Activated CD8-positive, alpha-beta T cell treated with anti-CD3 and anti-CD28 coated beads, Interleukin-2, amount 10 ng/mL, durations not matched to agents 7 days and 5 days (primary cell): ENCODE results near the gene BRWD1. TPM values are rescaled to one million over a fixed set of nuclear protein-coding genes. Genes with fewer than 3 reads are reported as not detected.
A peak's percentile ranks its signal among the peaks of the same experiment; 100 is the strongest.

Experiments used
- ATAC-seq: fragments of 150-1000 bp; cut with Tn5 transposase; one replicate; pipeline ENCODE4 v1.10.0; 2021; ENCODE audit warnings: moderate library complexity
- CTCF ChIA-PET: fragments of 350-600 bp; sonication (Branson Sonifier 250); formaldehyde crosslinking; loops from one replicate; lab custom pipeline; 2021; ENCODE audit warnings: antibody characterized with exemption; lab: Charles Lee
- POLR2A ChIA-PET: fragments of 350-600 bp; sonication (Branson Sonifier 250); formaldehyde crosslinking; loops from one replicate; lab custom pipeline; 2021; ENCODE audit warnings: antibody characterized with exemption; lab: Charles Lee
- DNase-seq: peaks from one replicate; pipeline ENCODE4 v3.0.0-alpha.2; 2020
- H3K27ac Mint-ChIP-seq: one replicate; pipeline ENCODE4 v1.8.0; 2021; ENCODE audit warnings: mild to moderate bottlenecking, mixed read lengths
- H3K27me3 Mint-ChIP-seq: one replicate; pipeline ENCODE4 v1.8.0; 2021; ENCODE audit warnings: low read depth, mixed read lengths
- H3K36me3 Mint-ChIP-seq: one replicate; pipeline ENCODE4 v1.8.0; 2021; ENCODE audit warnings: low read depth, mixed read lengths
- H3K4me1 Mint-ChIP-seq: one replicate; pipeline ENCODE4 v1.8.0; 2021; ENCODE audit warnings: low read depth, mixed read lengths
- H3K4me3 Mint-ChIP-seq: one replicate; pipeline ENCODE4 v1.8.0; 2021; ENCODE audit warnings: mild to moderate bottlenecking, mixed read lengths
- H3K9me3 Mint-ChIP-seq: one replicate; pipeline ENCODE4 v1.8.0; 2022; ENCODE audit warnings: mixed read lengths; ENCODE audit not compliant: insufficient read depth
- total RNA-seq, 2 experiments: library from RNA; stranded (reverse); gene quantifications; one replicate each; pipeline ENCODE4 v1.2.3, GENCODE V29; 2021

BRWD1 gene
- total RNA-seq, 2 experiments from 2014 or later = 31.9 to 36.0 TPM

DNA sequence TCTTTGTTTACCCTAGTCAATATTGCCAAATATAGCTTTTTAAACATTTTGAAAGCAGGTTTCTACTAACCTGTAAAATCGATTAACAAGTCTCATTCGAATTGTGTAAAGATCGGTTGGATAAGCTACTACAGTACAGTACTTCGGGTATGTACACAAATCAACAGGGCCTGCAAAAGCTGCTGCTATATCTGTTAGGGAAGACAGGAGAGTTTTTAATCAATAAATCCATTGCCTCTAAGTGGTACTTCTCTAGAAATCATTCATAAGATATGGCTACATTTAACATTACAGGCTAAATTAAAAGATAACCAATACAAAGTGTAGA lies 95.4 kb downstream of the BRWD1 start:
- no peak overlapping the region for H3K27ac Mint-ChIP-seq
- POLR2A ChIA-PET = no interaction called here
- H3K27me3 Mint-ChIP-seq = no peaks in the 10 kb centered on the region

DNA sequence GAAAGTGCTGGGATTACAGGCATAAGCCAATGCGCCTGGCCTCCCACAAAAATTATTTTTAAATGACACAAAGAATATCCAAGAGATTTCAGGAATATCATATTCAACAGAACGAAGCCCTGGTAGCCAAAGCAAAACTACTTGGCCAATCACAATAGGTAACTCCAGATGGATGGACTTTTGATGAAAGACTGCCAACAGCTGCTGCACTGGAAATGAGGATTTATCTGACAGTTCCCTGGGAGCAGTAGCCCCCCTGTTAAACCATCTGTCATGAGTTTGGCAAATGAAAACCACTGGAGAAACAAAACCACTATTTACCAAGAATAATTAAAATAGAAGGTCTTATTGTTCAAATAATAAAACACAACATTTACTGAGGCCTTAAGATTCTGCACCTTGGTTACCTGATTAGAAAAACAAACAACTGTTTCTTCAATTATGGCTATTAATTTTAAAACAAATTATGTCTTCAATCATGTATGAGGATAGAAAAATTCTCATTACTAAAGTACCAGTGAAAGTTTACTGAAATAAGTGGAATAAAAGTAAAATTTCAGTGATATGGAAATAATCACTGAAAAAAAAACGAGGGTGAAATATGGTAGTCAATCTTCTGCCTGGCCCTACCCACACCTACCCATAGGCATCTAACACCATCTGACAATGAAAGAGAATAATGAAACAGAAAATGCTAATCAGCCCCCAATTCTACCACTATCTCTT lies 95.9 kb downstream of the BRWD1 start:
- H3K4me3 Mint-ChIP-seq = no peak overlapping the region
- ChIA-PET POLR2A (no interaction called here), CTCF (interaction anchor here (0.9 to 1.1 kb wide), 2 partner anchors 12 kb away, joined by 3 read pairs; no protein-coding TSS in a partner anchor)
- no peaks in the 10 kb centered on the region for H3K4me1 Mint-ChIP-seq
- no peak for DNase-seq
- no peaks in the 10 kb centered on the region for H3K27me3 Mint-ChIP-seq
- ATAC-seq = no peak
- no peaks in the 10 kb centered on the region for H3K9me3 Mint-ChIP-seq
- no peak overlapping the region for H3K27ac Mint-ChIP-seq
- H3K36me3 Mint-ChIP-seq = peaks cover 46% of the 10 kb centered on the region

More for the DNA sequence above, 95.4 kb downstream of the BRWD1 start:
- Mint-ChIP-seq H3K4me3 (no peak overlapping the region), H3K4me1 (no peaks in the 10 kb centered on the region), H3K9me3 (no peaks in the 10 kb centered on the region), H3K36me3 (peaks cover 47% of the 10 kb centered on the region)
- DNase-seq (no peak), ATAC-seq (no peak)
- CTCF ChIA-PET = interaction anchor here (0.5 to 1.1 kb wide), 3 partner anchors 11 to 112 kb away, joined by 3 read pairs; no protein-coding TSS in a partner anchor

DNA sequence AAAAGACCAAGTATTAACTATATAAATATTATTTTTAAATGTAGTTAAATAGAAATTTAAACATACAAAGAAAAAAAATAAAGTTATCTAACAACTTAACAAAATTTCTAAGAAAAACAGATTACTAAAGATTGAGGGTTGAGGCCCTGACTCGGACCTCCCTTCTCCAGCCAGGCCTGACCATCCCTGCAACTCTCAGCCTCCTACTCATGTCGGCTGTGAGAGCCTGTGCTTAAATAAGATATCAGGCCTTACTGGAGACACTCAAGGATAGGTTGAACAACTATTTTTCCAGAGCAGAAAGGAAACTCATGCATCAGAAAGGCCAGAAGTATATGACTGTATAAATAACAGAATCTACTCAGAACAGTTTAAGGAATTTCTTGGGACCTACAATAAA lies 97.1 kb downstream of the BRWD1 start:
- ATAC-seq (no peak), DNase-seq (no peak)
- Mint-ChIP-seq H3K27me3 (no peaks in the 10 kb centered on the region), H3K36me3 (peaks cover 41% of the 10 kb centered on the region), H3K4me3 (no peak overlapping the region), H3K4me1 (no peaks in the 10 kb centered on the region), H3K27ac (no peak overlapping the region), H3K9me3 (no peaks in the 10 kb centered on the region)
- POLR2A ChIA-PET = no interaction called here
- CTCF ChIA-PET = no interaction called here

DNA sequence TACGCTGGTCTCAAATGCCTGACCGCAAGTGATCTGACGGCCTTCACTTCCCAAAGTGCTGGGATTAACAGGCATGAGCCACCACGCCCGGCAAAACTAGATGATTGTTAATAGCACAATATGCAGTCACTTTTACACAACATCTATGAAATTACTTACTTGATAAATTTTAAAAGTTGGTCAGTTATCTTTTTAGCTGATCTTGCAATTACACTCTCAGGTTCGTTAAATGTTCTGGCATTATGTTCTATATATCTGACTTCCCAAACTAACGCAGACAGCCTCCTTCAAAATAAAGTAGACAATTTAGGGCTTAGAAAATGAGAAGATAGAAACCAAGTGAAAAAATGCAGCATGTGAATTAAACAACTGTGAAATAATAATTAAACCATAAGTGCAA lies 98.4 kb downstream of the BRWD1 start:
- POLR2A ChIA-PET = no interaction called here
- Mint-ChIP-seq H3K4me1 (no peaks in the 10 kb centered on the region), H3K36me3 (peaks cover 48% of the 10 kb centered on the region), H3K9me3 (no peaks in the 10 kb centered on the region), H3K4me3 (no peak overlapping the region), H3K27ac (no peak overlapping the region), H3K27me3 (no peaks in the 10 kb centered on the region)
- CTCF ChIA-PET = no interaction called here
- ATAC-seq (no peak), DNase-seq (no peak)

- H3K36me3 Mint-ChIP-seq = peaks cover 53% of the 10 kb centered on the region
- H3K27me3 Mint-ChIP-seq = no peaks in the 10 kb centered on the region
- DNase-seq (no peak), ATAC-seq (no peak)
- no peak overlapping the region for H3K4me3 Mint-ChIP-seq
- H3K9me3 Mint-ChIP-seq = no peaks in the 10 kb centered on the region
- POLR2A ChIA-PET = interaction anchor here (1.1 kb wide), 1 partner anchor 171 kb away, joined by 7 read pairs; a partner anchor contains a TSS
- H3K27ac Mint-ChIP-seq = no peak overlapping the region
- CTCF ChIA-PET = interaction anchor here (1.5 kb wide), 1 partner anchor 26 kb away, joined by 4 read pairs; the partner anchor contains the start of gene PSMG1
- H3K4me1 Mint-ChIP-seq = no peaks in the 10 kb centered on the region
These were observed 104.1 kb downstream of the BRWD1 start for GRCh38 chr21:39209334-39209688.

DNA sequence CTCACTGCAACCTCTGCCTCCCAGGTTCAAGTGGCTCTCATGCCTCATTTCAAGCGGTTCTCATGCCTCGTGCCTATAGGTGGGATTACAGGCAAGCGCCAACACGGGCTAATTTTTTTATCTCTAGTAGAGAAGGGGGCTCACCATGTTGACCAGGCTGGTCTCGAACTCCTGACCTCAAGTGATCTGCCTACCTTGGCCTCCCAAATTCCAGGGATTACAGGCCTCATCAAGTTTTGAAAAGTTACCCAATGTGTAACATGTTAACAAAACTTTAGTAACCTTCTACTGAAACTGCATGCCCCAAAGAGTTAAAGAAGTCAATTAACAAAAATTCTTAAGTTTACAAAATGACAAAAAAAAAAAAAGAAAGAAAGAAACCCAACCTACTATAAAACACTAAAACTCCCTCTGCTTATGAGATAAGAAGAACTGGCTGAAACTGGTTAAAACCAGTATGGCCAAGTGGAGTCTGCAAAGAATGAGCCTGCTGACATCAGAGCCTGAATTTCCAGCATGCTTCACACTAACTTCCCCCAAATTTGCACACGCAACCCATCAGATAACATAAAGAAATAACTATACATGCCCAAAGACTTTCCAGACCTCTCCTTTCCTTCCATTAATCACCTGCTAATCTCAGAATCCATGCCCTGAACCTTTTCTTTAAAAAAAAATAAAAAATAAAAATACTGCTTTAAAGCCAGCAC lies 104.7 kb downstream of the BRWD1 start:
- POLR2A ChIA-PET = interaction anchor here (1.1 kb wide), 1 partner anchor 172 kb away, joined by 7 read pairs; a partner anchor contains a TSS
- Mint-ChIP-seq H3K4me1 (no peaks in the 10 kb centered on the region), H3K27ac (no peak overlapping the region), H3K9me3 (no peaks in the 10 kb centered on the region), H3K36me3 (peaks cover 50% of the 10 kb centered on the region), H3K4me3 (no peak overlapping the region), H3K27me3 (no peaks in the 10 kb centered on the region)
- ATAC-seq = no peak
- CTCF ChIA-PET = interaction anchor here (1.5 kb wide), 1 partner anchor 26 kb away, joined by 4 read pairs; the partner anchor contains the start of gene PSMG1
- DNase-seq = no peak

DNA sequence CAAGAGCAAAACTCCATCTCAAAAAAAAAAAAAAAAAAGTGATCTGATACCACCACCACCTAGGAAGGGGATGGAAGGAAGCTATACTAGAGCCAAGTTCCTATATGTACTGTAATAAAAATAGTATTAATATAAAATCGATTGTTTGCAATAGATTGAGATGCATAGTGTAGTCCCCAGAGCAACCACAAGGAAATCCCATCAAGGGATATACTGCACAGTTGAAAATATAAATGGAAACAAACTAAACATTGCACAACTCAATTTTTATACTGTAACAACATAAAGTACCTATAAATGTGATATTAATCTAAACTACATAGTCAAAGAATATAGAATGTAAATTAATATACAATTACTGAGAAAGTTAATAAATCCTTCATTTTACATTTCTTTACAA lies 109.3 kb downstream of the BRWD1 start:
- ATAC-seq (no peak), DNase-seq (no peak)
- CTCF ChIA-PET = no interaction called here
- no peaks in the 10 kb centered on the region for H3K4me1 Mint-ChIP-seq
- H3K27me3 Mint-ChIP-seq = no peaks in the 10 kb centered on the region
- no peak overlapping the region for H3K27ac Mint-ChIP-seq
- POLR2A ChIA-PET = no interaction called here
- H3K36me3 Mint-ChIP-seq = peaks cover 46% of the 10 kb centered on the region
- no peak overlapping the region for H3K4me3 Mint-ChIP-seq
- H3K9me3 Mint-ChIP-seq = no peaks in the 10 kb centered on the region

DNA sequence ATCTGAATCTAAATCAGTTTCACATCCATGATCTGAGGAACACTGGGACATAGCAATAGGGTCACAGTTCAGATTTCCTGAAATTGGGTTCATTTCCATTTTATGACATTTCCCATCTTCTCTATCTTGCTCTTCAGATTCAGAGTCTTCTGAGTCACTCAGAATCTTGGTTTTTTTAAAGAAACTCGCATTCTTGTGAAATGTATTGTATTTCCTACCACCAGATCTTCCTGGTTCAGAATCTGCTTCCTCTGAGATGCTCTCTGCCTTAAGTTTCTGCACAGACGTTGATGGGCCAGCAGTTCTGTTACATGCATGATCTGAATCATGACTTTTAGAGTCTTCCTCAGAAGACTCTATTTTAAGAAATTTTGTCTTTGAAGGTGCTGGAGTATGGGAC lies 114.6 kb downstream of the BRWD1 start:
- Mint-ChIP-seq H3K27me3 (no peaks in the 10 kb centered on the region), H3K4me3 (no peak overlapping the region), H3K4me1 (peaks cover 14% of the 10 kb centered on the region), H3K9me3 (no peaks in the 10 kb centered on the region), H3K27ac (no peak overlapping the region), H3K36me3 (peaks cover 68% of the 10 kb centered on the region)
- no peak for DNase-seq
- ChIA-PET POLR2A (no interaction called here), CTCF (no interaction called here)
- no peak for ATAC-seq

DNA sequence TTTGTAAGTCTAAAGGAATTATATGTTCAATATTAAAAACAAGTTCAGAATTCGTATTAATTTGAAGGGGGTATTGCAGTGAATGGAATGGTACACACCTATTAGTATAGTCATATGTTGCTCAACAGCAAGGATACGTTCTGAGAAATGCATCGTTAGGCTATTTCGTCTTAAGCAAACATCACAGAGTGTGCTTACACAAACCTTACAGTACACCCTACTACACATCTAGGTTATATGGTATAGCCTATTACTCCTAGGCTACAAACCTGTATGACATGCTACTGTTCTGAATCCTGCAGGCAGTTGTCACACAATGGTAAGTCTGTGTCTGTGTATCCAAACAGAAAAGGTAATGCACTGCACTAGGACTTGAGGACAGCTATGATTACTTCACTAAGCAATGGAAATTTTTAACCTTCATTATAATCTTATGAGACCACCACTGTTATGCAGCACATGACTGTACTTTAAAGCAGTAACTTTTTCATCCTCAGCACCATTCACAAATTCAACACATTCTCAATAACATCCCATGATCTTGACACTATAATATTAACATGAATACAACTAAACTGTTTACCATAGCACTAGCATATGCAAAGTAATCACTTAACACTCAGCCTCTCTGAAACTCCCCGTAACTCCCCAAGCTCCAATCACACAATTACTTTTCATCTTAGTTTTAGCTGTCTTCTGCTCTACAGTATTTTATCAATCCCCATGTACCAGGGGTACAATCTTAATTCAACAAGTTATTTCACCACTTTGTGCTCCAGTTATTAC lies 115.8 kb downstream of the BRWD1 start:
- POLR2A ChIA-PET = no interaction called here

DNA sequence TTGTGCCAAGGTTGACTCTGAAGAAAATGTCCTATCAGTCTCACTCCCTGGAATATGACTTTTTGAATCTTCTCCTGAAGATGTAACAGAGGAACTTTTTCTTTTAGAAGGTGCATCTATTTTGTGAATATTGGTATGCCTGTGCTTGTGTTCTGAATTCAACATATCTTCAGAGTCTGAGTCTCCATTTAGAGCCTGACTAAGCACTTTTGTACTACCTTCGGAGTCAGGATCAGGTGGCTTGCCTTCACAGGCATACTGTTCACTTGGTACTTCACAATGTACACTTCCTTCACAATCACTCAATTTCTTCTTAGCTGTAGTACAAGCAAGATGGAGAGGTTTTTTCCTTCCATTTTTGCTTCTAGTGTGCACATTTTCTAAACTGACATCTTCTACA lies 116.6 kb downstream of the BRWD1 start:
- ATAC-seq (no peak), DNase-seq (no peak)
- Mint-ChIP-seq H3K36me3 (peaks cover 60% of the 10 kb centered on the region), H3K4me1 (peaks cover 14% of the 10 kb centered on the region), H3K27ac (peak overlapping the region; percentile 71), H3K4me3 (no peak overlapping the region), H3K27me3 (no peaks in the 10 kb centered on the region), H3K9me3 (no peaks in the 10 kb centered on the region)
- ChIA-PET POLR2A (no interaction called here), CTCF (interaction anchor here (1.5 kb wide), 1 partner anchor 14 kb away, joined by 3 read pairs; no protein-coding TSS in a partner anchor)

More for the DNA sequence above, 115.8 kb downstream of the BRWD1 start:
- CTCF ChIA-PET = interaction anchor here (1.5 kb wide), 1 partner anchor 13 kb away, joined by 3 read pairs; no protein-coding TSS in a partner anchor
- DNase-seq = no peak
- peaks cover 64% of the 10 kb centered on the region for H3K36me3 Mint-ChIP-seq
- H3K4me3 Mint-ChIP-seq = no peak overlapping the region
- no peak overlapping the region for H3K27ac Mint-ChIP-seq
- peaks cover 14% of the 10 kb centered on the region for H3K4me1 Mint-ChIP-seq
- ATAC-seq = no peak
- H3K9me3 Mint-ChIP-seq = no peaks in the 10 kb centered on the region
- no peaks in the 10 kb centered on the region for H3K27me3 Mint-ChIP-seq

DNA sequence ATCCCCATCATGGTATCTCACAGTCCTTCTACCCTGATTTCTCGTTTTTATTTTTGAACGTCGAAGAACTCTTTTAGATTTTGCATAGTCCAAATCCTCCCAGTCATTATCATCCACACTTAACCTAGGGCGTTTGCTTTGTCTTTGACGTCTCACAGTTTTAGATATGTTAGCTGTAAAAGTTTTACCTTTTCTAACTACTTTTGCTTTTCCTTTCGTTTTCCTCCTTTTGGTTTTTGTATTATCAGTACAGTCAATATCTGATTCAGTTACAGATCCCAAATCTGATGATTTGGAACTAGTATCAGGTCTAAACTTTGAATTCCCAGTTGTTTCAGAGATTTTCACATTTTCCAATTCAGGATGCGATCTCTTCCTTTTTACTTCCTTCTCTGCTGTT lies 117.1 kb downstream of the BRWD1 start:
- H3K36me3 Mint-ChIP-seq = peaks cover 56% of the 10 kb centered on the region
- peaks cover 14% of the 10 kb centered on the region for H3K4me1 Mint-ChIP-seq
- no peak for DNase-seq
- ChIA-PET CTCF (interaction anchor here (1.5 kb wide), 1 partner anchor 15 kb away, joined by 3 read pairs; no protein-coding TSS in a partner anchor), POLR2A (no interaction called here)
- no peak for ATAC-seq
- H3K27me3 Mint-ChIP-seq = no peaks in the 10 kb centered on the region
- no peak overlapping the region for H3K4me3 Mint-ChIP-seq
- H3K27ac Mint-ChIP-seq = peak overlapping the region; percentile 71
- H3K9me3 Mint-ChIP-seq = no peaks in the 10 kb centered on the region
